Activated CD4-positive, alpha-beta T cell treated with anti-CD3 and anti-CD28 coated beads, Interleukin-2, amount 10 ng/mL, durations not matched to agents 24 days and 14 days (primary cell): ENCODE data around the gene XYLT2. TPM values are rescaled to one million over a fixed set of nuclear protein-coding genes. Genes with fewer than 3 reads are reported as not detected.
A peak's percentile ranks its signal among the peaks of the same experiment; 100 is the strongest.

Source experiments
- DNase-seq: peaks from one replicate; pipeline ENCODE4 v3.0.0; 2022
- H3K27ac Mint-ChIP-seq: one replicate; pipeline ENCODE4 v1.8.0; 2022; ENCODE audit warnings: mild to moderate bottlenecking, mixed read lengths
- H3K27me3 Mint-ChIP-seq: one replicate; pipeline ENCODE4 v1.8.0; 2022; ENCODE audit warnings: mixed read lengths
- H3K36me3 Mint-ChIP-seq: one replicate; pipeline ENCODE4 v1.8.0; 2022; ENCODE audit warnings: low read depth, mild to moderate bottlenecking, mixed read lengths
- H3K4me1 Mint-ChIP-seq: one replicate; pipeline ENCODE4 v1.8.0; 2021; ENCODE audit warnings: mixed read lengths
- H3K4me3 Mint-ChIP-seq: one replicate; pipeline ENCODE4 v1.8.0; 2022; ENCODE audit warnings: mild to moderate bottlenecking, moderate library complexity, mixed read lengths
- H3K9me3 Mint-ChIP-seq: one replicate; pipeline ENCODE4 v1.8.0; 2021; ENCODE audit warnings: mixed read lengths
- intact Hi-C: fragments of 100-400 bp; cut with micrococcal nuclease; formaldehyde crosslinking; loops from one replicate; pipeline ENCODE4 v1.15.1; 2023
- total RNA-seq: library from RNA; stranded (reverse); gene quantifications from 2 replicates; pipeline ENCODE4 v1.2.3, GENCODE V29; 2022

XYLT2 gene
- total RNA-seq, 1 donor from 2014 or later, result 65.3 TPM

- Mint-ChIP-seq H3K9me3 (no peaks in the 10 kb centered on the region), H3K27me3 (no peaks in the 10 kb centered on the region), H3K27ac (peak overlapping the region; percentile 100), H3K36me3 (peaks cover 59% of the 10 kb centered on the region), H3K4me1 (peaks cover 30% of the 10 kb centered on the region), H3K4me3 (peak overlapping the region; percentile 98)
- intact Hi-C loops, result no loop called here
- no peak for DNase-seq
Observed at GRCh38 chr17:50371526-50371925, 25.6 kb downstream of the XYLT2 start.

GRCh38 chr17:50372222-50372757, 26.4 kb downstream of the XYLT2 start:
- intact Hi-C loops, result no loop called here
- H3K4me3 Mint-ChIP-seq, result peak overlapping the region; percentile 98
- H3K4me1 Mint-ChIP-seq, result peaks cover 30% of the 10 kb centered on the region

GRCh38 chr17:50372758-50373556, 27.0 kb downstream of the XYLT2 start, which contains the start of the genes EME1 and MRPL27:
Gene EME1, plus strand, starts transcription at chr17:50373229. Its CDS starts 1,980 bp downstream, at chr17:50375209.
Gene MRPL27, minus strand, starts transcription at chr17:50373184. Its CDS starts 14 bp downstream, at chr17:50373170.
- no peaks in the 10 kb centered on the region for H3K27me3 Mint-ChIP-seq
- H3K36me3 Mint-ChIP-seq, result peaks cover 49% of the 10 kb centered on the region
- H3K27ac Mint-ChIP-seq, result peak within 1 kb of the TSS; percentile 100
- H3K4me3 Mint-ChIP-seq, result peak within 1 kb of the TSS; percentile 98
- intact Hi-C loops, result loop anchor here (1.0 kb wide), 1 partner anchor 24 kb away; the partner anchor contains the start of gene LRRC59
- H3K9me3 Mint-ChIP-seq, result no peaks in the 10 kb centered on the region
- peak; percentile 96 for DNase-seq
- peaks cover 28% of the 10 kb centered on the region for H3K4me1 Mint-ChIP-seq

More at GRCh38 chr17:50372222-50372757, 26.4 kb downstream of the XYLT2 start:
- Mint-ChIP-seq H3K9me3 (no peaks in the 10 kb centered on the region), H3K27me3 (no peaks in the 10 kb centered on the region), H3K36me3 (peaks cover 55% of the 10 kb centered on the region), H3K27ac (peak overlapping the region; percentile 100)
- DNase-seq, result no peak

- Mint-ChIP-seq H3K4me3 (peak overlapping the region; percentile 98), H3K27me3 (no peaks in the 10 kb centered on the region), H3K27ac (peak overlapping the region; percentile 100), H3K4me1 (peaks cover 28% of the 10 kb centered on the region), H3K36me3 (peaks cover 41% of the 10 kb centered on the region), H3K9me3 (no peaks in the 10 kb centered on the region)
- intact Hi-C loops, result loop anchor here (1.0 kb wide), 1 partner anchor 24 kb away; the partner anchor contains the start of gene LRRC59
- no peak for DNase-seq
Observed at GRCh38 chr17:50373705-50374104, 27.8 kb downstream of the XYLT2 start.

- H3K36me3 Mint-ChIP-seq, result peaks cover 35% of the 10 kb centered on the region
Observed at GRCh38 chr17:50375858-50376538, 30.1 kb downstream of the XYLT2 start.

GRCh38 chr17:50379351-50380132, 33.6 kb downstream of the XYLT2 start:
- Mint-ChIP-seq H3K27ac (no peak overlapping the region), H3K36me3 (peaks cover 40% of the 10 kb centered on the region), H3K9me3 (no peaks in the 10 kb centered on the region), H3K4me1 (peaks cover 3% of the 10 kb centered on the region), H3K4me3 (no peak overlapping the region), H3K27me3 (no peaks in the 10 kb centered on the region)
- intact Hi-C loops, result no loop called here
- DNase-seq, result no peak

More at GRCh38 chr17:50375858-50376538, 30.1 kb downstream of the XYLT2 start:
- H3K27me3 Mint-ChIP-seq, result no peaks in the 10 kb centered on the region
- no peak for DNase-seq
- H3K27ac Mint-ChIP-seq, result no peak overlapping the region
- H3K9me3 Mint-ChIP-seq, result no peaks in the 10 kb centered on the region
- H3K4me3 Mint-ChIP-seq, result no peak overlapping the region
- peaks cover 27% of the 10 kb centered on the region for H3K4me1 Mint-ChIP-seq
- intact Hi-C loops, result no loop called here

GRCh38 chr17:50380369-50381259, 34.7 kb downstream of the XYLT2 start:
- no peaks in the 10 kb centered on the region for H3K9me3 Mint-ChIP-seq
- intact Hi-C loops, result no loop called here
- peaks cover 3% of the 10 kb centered on the region for H3K4me1 Mint-ChIP-seq
- no peak overlapping the region for H3K4me3 Mint-ChIP-seq
- peaks cover 42% of the 10 kb centered on the region for H3K36me3 Mint-ChIP-seq
- DNase-seq, result no peak
- no peak overlapping the region for H3K27ac Mint-ChIP-seq
- H3K27me3 Mint-ChIP-seq, result no peaks in the 10 kb centered on the region

- H3K36me3 Mint-ChIP-seq, result peaks cover 48% of the 10 kb centered on the region
Observed at GRCh38 chr17:50381260-50381815, 35.4 kb downstream of the XYLT2 start.

GRCh38 chr17:50381920-50382319, 36.0 kb downstream of the XYLT2 start:
- H3K27ac Mint-ChIP-seq, result no peak overlapping the region
- no peak for DNase-seq
- no peaks in the 10 kb centered on the region for H3K9me3 Mint-ChIP-seq
- H3K36me3 Mint-ChIP-seq, result peaks cover 54% of the 10 kb centered on the region
- intact Hi-C loops, result no loop called here
- no peaks in the 10 kb centered on the region for H3K27me3 Mint-ChIP-seq
- peaks cover 1% of the 10 kb centered on the region for H3K4me1 Mint-ChIP-seq
- H3K4me3 Mint-ChIP-seq, result no peak overlapping the region

More at GRCh38 chr17:50381260-50381815, 35.4 kb downstream of the XYLT2 start:
- H3K4me1 Mint-ChIP-seq, result peaks cover 3% of the 10 kb centered on the region
- no peak overlapping the region for H3K4me3 Mint-ChIP-seq
- DNase-seq, result no peak
- intact Hi-C loops, result no loop called here
- H3K27ac Mint-ChIP-seq, result no peak overlapping the region
- H3K27me3 Mint-ChIP-seq, result no peaks in the 10 kb centered on the region
- H3K9me3 Mint-ChIP-seq, result no peaks in the 10 kb centered on the region

- intact Hi-C loops, result no loop called here
- Mint-ChIP-seq H3K4me1 (peaks cover 1% of the 10 kb centered on the region), H3K36me3 (peaks cover 64% of the 10 kb centered on the region), H3K9me3 (no peaks in the 10 kb centered on the region), H3K27ac (no peak overlapping the region), H3K4me3 (no peak overlapping the region), H3K27me3 (no peaks in the 10 kb centered on the region)
- DNase-seq, result no peak
Observed at GRCh38 chr17:50382931-50383330, 37.0 kb downstream of the XYLT2 start.

- Mint-ChIP-seq H3K4me3 (no peak overlapping the region), H3K36me3 (peaks cover 75% of the 10 kb centered on the region), H3K9me3 (no peaks in the 10 kb centered on the region), H3K27ac (no peak overlapping the region), H3K4me1 (peaks cover 3% of the 10 kb centered on the region), H3K27me3 (no peaks in the 10 kb centered on the region)
- intact Hi-C loops, result no loop called here
- no peak for DNase-seq
Observed at GRCh38 chr17:50386510-50386909, 40.6 kb downstream of the XYLT2 start.

GRCh38 chr17:50388728-50389127, 42.8 kb downstream of the XYLT2 start:
- DNase-seq, result no peak
- Mint-ChIP-seq H3K27ac (no peak overlapping the region), H3K36me3 (peaks cover 81% of the 10 kb centered on the region), H3K9me3 (no peaks in the 10 kb centered on the region), H3K4me1 (peaks cover 10% of the 10 kb centered on the region), H3K27me3 (no peaks in the 10 kb centered on the region), H3K4me3 (no peak overlapping the region)
- intact Hi-C loops, result no loop called here
